CD4-positive, alpha-beta T cell treated with Interleukin-15 for 4 hours (primary cell): ENCODE results near the gene NUDT12.

Experiments used
- DNase-seq: peaks from one replicate; pipeline ENCODE4 v3.0.0-alpha.2; 2020; ENCODE audit warnings: low spot score

NUDT12 gene

GRCh38 chr5:103541114-103541513, 21.5 kb downstream of the NUDT12 start:
- no peak for DNase-seq

DNA sequence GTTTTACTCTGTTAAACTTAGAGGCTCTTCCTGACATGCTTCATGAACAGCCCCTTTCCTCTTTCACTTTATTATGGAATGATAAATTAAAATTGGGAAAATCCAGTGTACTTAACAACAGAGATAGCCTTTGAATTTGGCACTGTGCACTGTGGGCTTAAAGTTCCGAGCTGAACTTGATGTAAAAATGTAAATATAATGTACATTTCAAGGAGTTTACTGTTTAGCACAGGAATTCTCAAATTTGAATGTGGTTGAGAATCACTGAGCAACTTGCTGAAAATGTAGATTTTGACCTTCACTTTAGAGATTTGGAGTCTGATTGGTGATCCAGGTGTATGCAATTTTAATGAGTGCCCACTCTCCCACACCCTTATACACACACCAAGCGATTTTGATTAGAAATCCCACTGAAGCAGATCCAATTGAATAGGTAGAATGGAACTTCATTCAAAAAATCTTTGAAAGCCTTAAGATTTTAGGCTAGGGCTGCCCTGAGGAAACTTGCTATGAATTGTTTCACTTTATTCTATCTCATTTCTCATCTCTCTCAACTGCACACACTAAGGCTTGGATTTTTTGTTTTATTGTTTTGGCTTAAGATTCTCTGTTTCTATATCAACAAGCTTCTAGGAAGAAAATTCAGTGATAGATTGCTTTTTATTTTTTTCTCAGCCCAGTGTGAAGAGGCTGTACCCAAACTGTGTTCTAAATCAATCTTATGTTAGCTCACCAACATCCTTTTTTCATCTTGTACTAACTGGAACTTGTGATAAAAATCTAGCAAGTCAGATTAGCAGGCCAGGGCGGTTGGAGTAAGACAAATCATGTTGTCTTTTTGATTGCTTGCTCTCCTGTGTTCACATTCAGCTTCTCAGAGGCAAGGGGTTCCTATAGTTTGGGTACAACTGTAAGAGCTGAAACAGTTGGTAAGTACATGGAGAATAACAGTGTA, 22.9 kb downstream of the NUDT12 start:
- no peak for DNase-seq

DNA sequence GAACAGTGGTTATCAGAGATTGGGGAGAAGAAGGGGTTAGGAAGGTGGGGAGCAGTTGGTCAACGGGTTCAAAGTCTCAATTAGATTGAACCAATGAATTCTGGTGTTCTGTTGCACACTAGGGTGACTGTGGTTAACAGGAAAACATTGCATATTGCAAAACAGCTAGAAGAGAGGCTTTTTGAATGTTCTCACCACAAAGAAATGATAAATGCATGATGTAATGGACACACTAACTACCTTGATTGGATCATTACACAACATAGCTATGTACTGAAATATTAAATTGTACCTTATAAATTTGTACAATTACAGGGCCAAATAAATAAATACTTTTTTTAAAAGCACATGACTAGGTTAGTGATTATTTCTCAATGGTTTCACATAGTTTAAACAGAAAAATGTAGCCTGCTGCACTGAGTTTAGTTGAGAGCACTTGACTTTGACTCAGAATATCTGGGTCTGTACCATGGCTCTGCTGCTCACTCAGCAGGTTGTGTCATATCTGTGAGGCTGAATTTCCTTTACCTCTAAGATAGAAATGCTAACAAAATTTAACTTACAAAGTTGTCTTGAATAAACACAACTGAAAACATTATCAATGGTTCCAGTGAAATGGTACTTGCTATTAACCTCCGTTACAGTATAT, 30.4 kb downstream of the NUDT12 start:
- no peak for DNase-seq

DNA sequence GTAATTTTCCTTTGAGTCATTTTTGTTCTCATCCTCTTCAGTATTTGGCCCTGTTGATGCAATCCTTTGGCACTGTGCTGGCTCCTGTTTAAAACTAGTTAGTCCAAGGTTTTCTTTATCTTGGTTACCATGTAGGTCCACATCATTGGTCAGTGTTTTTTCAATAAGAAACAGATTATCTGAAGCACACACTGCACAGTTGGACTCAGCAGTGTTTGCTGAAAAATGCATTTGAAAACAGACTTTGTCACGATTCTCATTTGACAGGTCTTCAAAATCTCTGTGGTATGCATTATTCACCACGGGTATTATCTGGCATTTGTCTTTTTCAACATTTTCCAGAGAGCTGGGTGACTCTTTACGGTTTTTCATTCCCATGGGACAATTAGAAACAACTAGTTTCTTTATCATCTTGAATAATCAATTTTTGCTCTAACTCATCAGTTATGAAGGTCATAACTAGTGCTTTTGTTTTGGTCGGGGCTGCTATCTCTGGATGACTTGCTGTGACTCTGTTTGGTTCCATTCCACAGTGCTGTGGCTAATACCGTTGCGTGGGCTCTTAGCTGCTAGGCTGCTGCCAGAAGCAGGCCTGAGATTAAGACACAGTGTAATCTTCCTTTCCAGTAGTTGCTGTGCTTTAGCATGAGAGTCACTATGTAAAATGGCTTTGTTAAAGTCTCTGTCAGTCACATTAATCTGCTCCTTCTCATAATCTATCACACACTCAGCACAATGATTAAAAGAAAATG, 36.2 kb downstream of the NUDT12 start:
- DNase-seq = no peak

GRCh38 chr5:103525361-103525760, 37.2 kb downstream of the NUDT12 start:
- no peak for DNase-seq

DNA sequence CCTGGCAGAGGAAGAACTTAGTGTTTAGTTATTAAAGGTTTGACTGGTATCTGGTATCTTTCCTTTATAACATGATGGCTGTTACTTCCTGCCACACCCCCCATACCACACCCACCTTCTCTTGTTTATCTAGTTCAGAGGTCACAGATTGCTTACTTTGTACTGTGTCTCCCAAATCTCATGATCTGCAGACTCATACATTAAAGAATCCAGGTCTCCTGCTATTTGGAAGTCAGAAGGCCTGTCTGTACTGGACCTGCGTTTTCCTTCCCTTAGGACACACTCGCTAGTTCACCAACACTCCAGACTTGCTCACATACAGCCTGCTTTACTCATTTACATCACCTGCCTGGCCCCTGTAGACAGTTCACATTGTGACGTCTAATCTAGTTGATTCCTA, 39.3 kb downstream of the NUDT12 start:
- DNase-seq = no peak

GRCh38 chr5:103522586-103522985, 40.0 kb downstream of the NUDT12 start:
- DNase-seq = no peak

- DNase-seq = no peak
Measured at GRCh38 chr5:103519550-103519949, 43.0 kb downstream of the NUDT12 start.

DNA sequence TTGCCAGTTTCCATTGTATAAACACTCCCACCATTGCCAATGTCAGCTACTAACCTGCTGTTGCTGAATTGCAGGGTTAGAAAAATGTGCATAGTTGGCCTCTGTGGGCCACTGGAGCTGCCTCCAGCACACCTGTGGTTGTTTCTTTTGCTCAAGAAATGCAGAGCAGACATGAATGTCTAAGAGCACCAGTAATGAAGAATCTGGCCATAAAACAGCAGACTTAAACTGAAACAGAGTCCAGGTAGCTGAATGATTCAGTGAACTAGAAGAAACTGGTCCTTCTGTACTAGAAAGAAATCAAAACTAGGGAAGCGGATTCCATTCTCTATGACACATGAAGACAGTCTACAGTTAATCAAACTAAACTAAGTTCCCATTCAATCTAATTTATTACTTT, 48.2 kb downstream of the NUDT12 start:
- DNase-seq = no peak

GRCh38 chr5:103513701-103514100, 48.9 kb downstream of the NUDT12 start:
- no peak for DNase-seq

GRCh38 chr5:103512500-103512899, 50.1 kb downstream of the NUDT12 start:
- no peak for DNase-seq

GRCh38 chr5:103511554-103511885, 51.1 kb downstream of the NUDT12 start:
- no peak for DNase-seq

DNA sequence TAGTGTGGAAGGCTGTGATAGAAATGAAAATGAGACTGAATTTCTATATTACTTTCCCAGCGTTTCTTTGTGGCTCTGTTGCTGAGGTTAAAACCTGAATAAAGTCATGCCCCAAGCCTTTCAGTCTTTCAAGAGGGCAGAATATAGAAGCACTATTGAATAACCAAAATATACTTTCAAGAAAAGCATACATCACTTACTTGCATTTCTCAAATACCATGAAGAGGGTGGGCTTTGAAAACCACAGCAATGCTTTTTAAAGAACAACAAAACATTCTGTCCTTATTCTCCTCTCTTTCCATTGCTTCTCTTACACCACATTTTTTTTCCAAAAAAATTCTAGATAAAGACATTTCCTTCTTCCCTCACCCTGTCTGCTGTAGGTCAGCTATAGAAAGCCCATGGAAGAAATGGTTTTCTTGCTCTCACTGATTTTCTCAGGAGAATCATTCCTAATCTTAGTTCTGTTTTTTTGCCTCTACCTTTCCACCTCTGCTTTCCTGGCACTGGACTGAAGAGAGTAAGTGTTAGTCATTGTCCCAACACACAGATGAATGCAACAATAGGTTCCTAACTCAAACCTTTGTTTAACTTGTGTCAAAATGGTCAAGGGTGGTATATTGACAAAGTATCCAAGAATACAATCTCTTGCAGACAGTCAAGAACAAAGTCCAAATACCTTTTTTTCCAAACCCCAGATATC, 51.6 kb downstream of the NUDT12 start:
- no peak for DNase-seq

GRCh38 chr5:103505581-103506305, 56.8 kb downstream of the NUDT12 start:
- no peak for DNase-seq

- DNase-seq = no peak
Measured at GRCh38 chr5:103503066-103503465, 59.5 kb downstream of the NUDT12 start.

DNA sequence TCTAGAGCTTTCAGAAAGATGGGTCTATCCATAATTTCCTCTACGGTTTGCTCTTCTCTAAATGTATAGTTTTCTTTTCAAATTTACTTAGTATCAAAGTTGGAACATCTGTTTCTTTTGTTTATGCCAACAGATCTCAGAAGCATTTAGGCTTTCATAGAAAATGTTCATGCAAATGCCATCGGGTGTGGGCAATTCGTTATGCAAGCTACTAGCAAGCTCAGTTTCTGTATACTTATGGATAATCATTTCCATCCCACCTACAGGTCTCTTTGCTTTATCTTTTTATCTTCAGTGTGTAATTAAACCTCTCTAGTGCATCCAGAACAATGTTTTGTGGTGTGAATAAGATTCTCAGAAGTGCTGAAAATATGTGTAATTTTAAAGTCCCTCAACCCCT, 59.9 kb downstream of the NUDT12 start:
- DNase-seq = no peak
